Heart left ventricle (tissue), 13 donors: ENCODE results near the gene CFAP20.

Source experiments
- CTCF ChIP-seq, 12 donors: fragments of 200-600 bp; sonication (generic) in 4 of 12; IDR thresholded peaks; one replicate each; pipeline versions ENCODE4 v1.5.0 to v1.8.0; 2018 to 2022; ENCODE audit warnings: antibody characterized with exemption in 12 of 12, mild to moderate bottlenecking in 5 of 12
- POLR2A ChIP-seq, 2 donors: fragments of 450-650 bp; IDR thresholded peaks; one replicate each; pipeline ENCODE4 v1.6.1; 2017; ENCODE audit warnings: antibody characterized with exemption in 2 of 2, mild to moderate bottlenecking in 2 of 2, moderate library complexity in 2 of 2
- donor health status: ischemic (EF 13 %, LVEDD 7.1; RV severe dilation, severe dysfunction).
- donor health status: DM: no; HTN: yes; CAD: no.
- donor health status: DM: no; HTN: no; CAD: no.
- donor health status: ischemic (EF 25% LVEDD 6.9; RV normal size, moderate dysfunction).
- donor health status: ischemic (EF 25% LVEDD 5.7; RV mildly dilated, moderate dysfunction).
- donor health status: ischemic (EF 35%, LVEDD 5.7; RV mildly dilated, moderate dysfunction).
- donor health status: nonischemic (EF 11% LVEDD 7.7; RV severe dilation, severe dysfunction).
- donor health status: DM: yes; HTN: yes; CAD: no.
- donor health status: PGD.
- donor health status: ischemic (EF 29% LVEDD 5.4; RV normal size, mild dysfunction).
- donor health status: nonischemic (EF 23%, LVEDD 6.1; RV moderate dilation, normal function).

- TF ChIP-seq POLR2A (IDR thresholded peaks at IDR 0.05) = no peak
- no peak for TF ChIP-seq CTCF (IDR thresholded peaks at IDR 0.05)
These were observed 34.2 kb downstream of the CFAP20 start for GRCh38 chr16:58094791-58095574.
